Tibial artery (tissue), 4 donors: ENCODE data around the gene WARS2.
A peak's percentile ranks its signal among the peaks of the same experiment; 100 is the strongest.

Experiments
- DNase-seq, 2 donors: peaks; one replicate each; pipeline ENCODE4 v3.0.0-alpha.2; 2019
- H3K27ac ChIP-seq, 2 donors: fragments of 200-600 bp; sonication (generic) in 1 of 2; 1 replicate in 1 of 2; 2 replicates in 1 of 2; pipeline ENCODE4 v1.5.1; 2018 to 2019; ENCODE audit warnings: mild to moderate bottlenecking in 1 of 2
- H3K27me3 ChIP-seq, 2 donors: fragments of 200-600 bp; sonication (generic) in 1 of 2; one replicate each; pipeline versions ENCODE4 v1.5.1 to v1.6.0; 2016 to 2019
- H3K36me3 ChIP-seq, 3 donors: fragments of 200-600 bp; sonication (generic) in 2 of 3; one replicate each; pipeline ENCODE4 v1.5.1; 2016 to 2019; ENCODE audit warnings: mild to moderate bottlenecking in 2 of 3
- H3K4me1 ChIP-seq, 4 donors: fragments of 200-600 bp; sonication (generic) in 2 of 4; 1 replicate in 3 of 4; 2 replicates in 1 of 4; pipeline ENCODE4 v1.5.1; 2016 to 2019
- H3K4me3 ChIP-seq, 2 donors: fragments of 200-600 bp; sonication (generic) in 1 of 2; 1 replicate in 1 of 2; 2 replicates in 1 of 2; pipeline ENCODE4 v1.5.1; 2018 to 2019; ENCODE audit warnings: mild to moderate bottlenecking in 2 of 2
- H3K9me3 ChIP-seq, 3 donors: fragments of 200-600 bp; sonication (generic) in 1 of 3; one replicate each; pipeline ENCODE4 v1.5.1; 2016 to 2019
- intact Hi-C: fragments of 100-400 bp; cut with DNase I; formaldehyde crosslinking; loops from one replicate; pipeline ENCODE4 v1.15.0; 2023; ENCODE audit warnings: low total_unique reads
- TF ChIP-seq, protein P1 (sequence below), 2 experiments: fragments of 200-600 bp in 1 of 2; fragments of 450-650 bp in 1 of 2; IDR thresholded peaks; one replicate each; pipeline ENCODE4 v1.5.1; 2017 to 2019; ENCODE audit warnings: antibody characterized with exemption in 2 of 2, mild to moderate bottlenecking in 1 of 2, moderate library complexity in 1 of 2

WARS2 gene

DNA sequence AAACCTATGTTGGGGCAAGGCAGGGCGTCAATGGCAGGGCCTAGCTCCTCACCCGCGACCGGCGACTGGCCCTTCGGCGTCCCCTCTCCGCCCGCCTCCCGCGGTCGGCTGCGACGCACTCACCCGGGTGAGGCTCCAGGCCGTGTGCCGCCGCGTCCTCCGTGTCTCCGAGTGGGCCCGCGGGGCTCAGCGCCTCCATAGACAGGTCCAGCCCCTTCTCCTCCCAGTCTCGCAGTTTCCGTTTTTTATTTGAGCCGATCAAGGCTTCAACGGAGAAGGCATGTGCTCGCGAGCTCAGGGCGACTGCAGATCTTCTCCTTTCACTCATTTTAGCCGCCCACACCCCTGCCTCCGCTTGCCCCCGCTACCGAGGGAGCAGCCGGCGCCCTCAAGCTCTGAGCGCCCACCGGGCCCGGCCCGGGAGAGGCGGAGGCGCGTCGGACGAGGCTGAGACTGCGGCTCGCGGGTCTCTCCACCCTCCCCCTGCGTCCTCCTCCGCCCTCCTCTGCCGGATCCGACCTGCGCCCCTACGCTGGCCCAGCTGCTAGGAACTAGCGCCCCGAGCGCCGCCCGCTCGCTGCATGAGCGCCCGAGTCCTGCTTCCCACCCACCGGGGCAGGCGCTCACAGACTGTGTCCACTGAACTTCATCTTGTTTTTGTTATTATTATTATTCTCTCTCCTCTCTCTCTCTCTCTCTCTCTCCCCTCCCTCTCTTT lies 152.8 kb downstream of the WARS2 start:
- H3K4me1 ChIP-seq = peaks cover 0 to 28% (median 9%) of the 10 kb centered on the region in 4 donors
- no peaks in the 10 kb centered on the region for H3K36me3 ChIP-seq
- peak overlapping the region; percentile 95 to 99 for H3K27ac ChIP-seq
- no peaks in the 10 kb centered on the region for H3K27me3 ChIP-seq
- H3K4me3 ChIP-seq = peak overlapping the region; percentile 71 to 91
- TF ChIP-seq, protein P1, sequence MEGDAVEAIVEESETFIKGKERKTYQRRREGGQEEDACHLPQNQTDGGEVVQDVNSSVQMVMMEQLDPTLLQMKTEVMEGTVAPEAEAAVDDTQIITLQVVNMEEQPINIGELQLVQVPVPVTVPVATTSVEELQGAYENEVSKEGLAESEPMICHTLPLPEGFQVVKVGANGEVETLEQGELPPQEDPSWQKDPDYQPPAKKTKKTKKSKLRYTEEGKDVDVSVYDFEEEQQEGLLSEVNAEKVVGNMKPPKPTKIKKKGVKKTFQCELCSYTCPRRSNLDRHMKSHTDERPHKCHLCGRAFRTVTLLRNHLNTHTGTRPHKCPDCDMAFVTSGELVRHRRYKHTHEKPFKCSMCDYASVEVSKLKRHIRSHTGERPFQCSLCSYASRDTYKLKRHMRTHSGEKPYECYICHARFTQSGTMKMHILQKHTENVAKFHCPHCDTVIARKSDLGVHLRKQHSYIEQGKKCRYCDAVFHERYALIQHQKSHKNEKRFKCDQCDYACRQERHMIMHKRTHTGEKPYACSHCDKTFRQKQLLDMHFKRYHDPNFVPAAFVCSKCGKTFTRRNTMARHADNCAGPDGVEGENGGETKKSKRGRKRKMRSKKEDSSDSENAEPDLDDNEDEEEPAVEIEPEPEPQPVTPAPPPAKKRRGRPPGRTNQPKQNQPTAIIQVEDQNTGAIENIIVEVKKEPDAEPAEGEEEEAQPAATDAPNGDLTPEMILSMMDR (IDR thresholded peaks at IDR 0.05) = peak in 1 of 2 experiments; percentile 9
- intact Hi-C loops = no loop called here
- no peaks in the 10 kb centered on the region for H3K9me3 ChIP-seq
- peak; percentile 46 to 78 for DNase-seq

DNA sequence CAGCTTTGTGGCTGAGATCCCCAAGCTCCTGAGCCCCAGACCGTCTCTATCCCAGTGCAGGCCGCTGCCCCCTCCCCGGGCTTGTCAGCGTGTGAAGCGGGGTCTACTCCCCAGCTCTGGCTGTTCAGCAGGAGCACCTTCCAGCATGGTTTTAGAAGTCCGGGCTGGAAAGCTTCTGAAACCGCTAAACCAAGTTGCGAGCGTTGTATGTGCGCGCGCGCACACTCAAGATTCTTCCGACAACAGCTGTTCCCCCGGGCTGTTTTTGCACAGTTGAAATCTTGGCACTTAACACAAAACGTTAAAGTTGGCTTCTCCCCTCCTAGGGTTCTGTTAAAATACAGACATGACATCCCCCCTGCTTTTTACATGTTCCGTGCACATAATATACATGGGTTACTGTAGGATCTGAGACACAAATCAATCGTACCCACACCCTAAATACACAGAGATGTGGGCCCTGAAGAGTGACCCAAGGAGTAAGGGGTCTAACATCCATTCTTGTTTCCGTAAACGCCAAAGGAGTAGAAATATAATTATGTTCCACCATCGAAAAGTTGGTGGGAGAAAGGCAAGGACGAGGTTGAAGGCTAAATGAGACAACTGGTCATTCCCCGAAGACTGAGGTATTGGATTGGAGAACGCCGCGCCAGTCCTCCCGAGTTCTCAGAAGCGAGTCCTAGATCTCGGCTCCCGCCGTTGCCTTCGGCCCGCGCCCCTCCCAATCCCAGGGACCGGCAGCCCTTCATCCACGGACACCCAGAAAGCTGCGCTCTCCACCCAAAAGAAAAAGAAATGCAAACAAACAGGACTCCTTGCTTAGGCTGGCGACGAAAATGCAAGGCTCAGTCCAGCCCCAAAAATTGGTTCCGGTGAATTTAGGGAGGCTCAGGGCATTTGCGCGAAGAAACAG lies 153.6 kb downstream of the WARS2 start:
- H3K4me1 ChIP-seq = peaks cover 0 to 33% (median 9%) of the 10 kb centered on the region in 4 donors
- TF ChIP-seq, protein P1 (IDR thresholded peaks at IDR 0.05) = no peak
- DNase-seq = peak in 1 of 2 donors; percentile 69
- intact Hi-C loops = no loop called here
- H3K9me3 ChIP-seq = no peaks in the 10 kb centered on the region
- peak overlapping the region; percentile 95 to 99 for H3K27ac ChIP-seq
- H3K36me3 ChIP-seq = no peaks in the 10 kb centered on the region
- H3K27me3 ChIP-seq = no peaks in the 10 kb centered on the region
- peak overlapping the region; percentile 71 to 91 for H3K4me3 ChIP-seq

DNA sequence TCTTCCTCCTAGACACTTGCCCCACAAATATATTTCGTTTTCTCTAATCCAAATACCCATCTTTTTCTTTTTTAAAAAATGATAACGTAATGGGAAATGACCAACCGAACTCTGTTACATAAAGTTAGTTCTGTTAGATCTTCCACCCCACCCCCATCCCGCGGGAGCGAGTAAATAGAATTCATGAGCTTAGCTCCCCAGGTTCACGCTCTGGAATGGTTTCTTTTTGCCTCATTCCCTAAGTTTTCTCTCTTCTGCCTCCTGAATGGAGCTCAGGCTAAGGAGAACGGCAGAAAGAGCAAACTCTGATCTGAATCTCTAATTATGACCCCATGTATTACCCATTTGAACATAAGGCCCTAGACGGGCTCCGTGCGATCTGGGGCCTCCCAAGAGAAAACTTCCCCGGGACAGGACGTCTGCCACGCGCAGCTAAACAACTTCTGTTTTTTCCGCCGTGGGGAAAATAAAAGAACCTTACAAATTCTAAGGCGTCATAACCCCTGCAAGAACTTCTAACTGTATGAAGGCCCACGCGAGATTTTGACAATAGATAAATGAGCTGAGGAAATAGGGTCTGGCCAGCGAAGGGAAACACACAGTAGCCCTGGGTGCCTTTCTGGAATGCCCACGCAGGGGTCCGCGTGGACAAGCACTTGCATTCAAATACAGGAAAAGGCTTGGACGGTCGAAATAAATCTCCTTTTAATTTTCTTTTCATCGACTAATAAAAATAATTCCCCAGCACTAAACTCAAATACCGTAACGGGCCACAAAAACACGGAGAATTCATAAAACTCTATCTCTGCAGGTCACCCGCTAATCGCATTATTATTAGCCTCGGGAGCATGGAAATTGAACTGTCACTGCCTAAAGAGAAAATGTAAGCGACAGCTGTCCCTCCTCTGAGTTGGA lies 154.6 kb downstream of the WARS2 start:
- peaks cover 0 to 42% (median 9%) of the 10 kb centered on the region in 4 donors for H3K4me1 ChIP-seq
- peak overlapping the region; percentile 71 to 91 for H3K4me3 ChIP-seq
- H3K9me3 ChIP-seq = no peaks in the 10 kb centered on the region
- H3K27me3 ChIP-seq = no peaks in the 10 kb centered on the region
- TF ChIP-seq, protein P1 (IDR thresholded peaks at IDR 0.05) = no peak
- H3K27ac ChIP-seq = peak overlapping the region; percentile 95 to 99
- intact Hi-C loops = no loop called here
- peak; percentile 59 to 66 for DNase-seq
- no peaks in the 10 kb centered on the region for H3K36me3 ChIP-seq

DNA sequence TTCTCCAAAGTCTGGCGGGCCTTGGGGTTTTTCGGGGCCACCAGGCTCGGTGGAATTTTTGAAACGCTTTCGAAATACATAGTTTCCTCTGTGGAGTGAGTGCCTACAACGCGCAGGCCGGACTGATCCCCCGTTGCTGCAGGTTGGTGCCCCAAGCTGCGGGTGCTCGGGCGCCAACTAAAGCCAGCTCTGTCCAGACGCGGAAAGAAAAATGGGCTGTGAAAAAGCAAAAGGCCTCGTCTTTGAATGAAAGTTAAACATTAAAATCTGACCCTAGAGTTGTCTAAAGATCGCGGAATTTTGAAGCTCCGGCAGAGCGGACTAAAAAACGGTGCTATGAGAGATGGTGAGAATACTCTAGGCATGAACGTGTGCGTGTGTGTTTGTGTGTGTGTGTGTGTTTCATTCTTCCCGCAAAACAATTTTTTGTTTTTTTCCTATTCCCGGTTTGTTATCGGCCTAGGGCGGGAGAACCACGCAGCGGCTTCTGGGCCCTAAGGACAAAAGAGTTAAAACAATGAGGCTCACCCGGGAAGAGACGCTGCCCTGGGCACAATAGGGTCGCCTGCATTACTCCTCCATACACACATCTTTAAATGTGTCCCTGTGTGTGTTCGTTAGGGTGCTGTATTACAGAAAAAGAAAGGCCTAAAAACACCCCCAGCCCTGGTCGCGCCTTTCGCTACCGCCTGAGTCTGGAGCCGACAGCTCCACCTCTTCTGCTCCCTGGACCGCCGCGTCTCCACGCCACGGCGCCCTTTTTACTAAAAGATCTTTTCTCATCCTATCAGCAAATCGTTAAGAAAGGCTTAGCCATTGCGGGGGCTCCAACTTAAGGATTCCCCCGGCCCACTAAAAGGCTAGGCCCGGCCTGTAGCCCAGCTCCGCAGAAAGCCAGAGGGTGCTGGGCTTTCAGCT lies 155.5 kb downstream of the WARS2 start:
- peak in 1 of 2 donors; percentile 69 for DNase-seq
- H3K27me3 ChIP-seq = no peaks in the 10 kb centered on the region
- H3K27ac ChIP-seq = peak overlapping the region; percentile 95 to 99
- intact Hi-C loops = no loop called here
- no peaks in the 10 kb centered on the region for H3K9me3 ChIP-seq
- TF ChIP-seq, protein P1 (IDR thresholded peaks at IDR 0.05) = no peak
- H3K36me3 ChIP-seq = no peaks in the 10 kb centered on the region
- H3K4me3 ChIP-seq = peak overlapping the region; percentile 71 to 91
- peaks cover 0 to 38% (median 7%) of the 10 kb centered on the region in 4 donors for H3K4me1 ChIP-seq
